Hepatocyte (in vitro differentiated cells): Measurements from ENCODE around the gene TMEM51.

Source experiments
- CTCF ChIP-seq: fragments of 200-600 bp; sonication (generic); IDR thresholded peaks from 2 replicates; pipeline ENCODE4 v1.5.1; 2016; ENCODE audit warnings: antibody characterized with exemption, mild to moderate bottlenecking; ENCODE audit not compliant: poor library complexity
- EZH2 ChIP-seq: fragments of 200-600 bp; sonication (generic); IDR thresholded peaks from 2 replicates; pipeline ENCODE4 v1.6.1; 2016; ENCODE audit warnings: antibody characterized with exemption, mild to moderate bottlenecking, borderline replicate concordance

- no peak for TF ChIP-seq CTCF
- TF ChIP-seq EZH2 = no peak
Observed at GRCh38 chr1:15151871-15152270, 1.7 kb upstream of the TMEM51 start.
